ENCODE results near the gene KLF7.

Gene KLF7

GRCh38 chr2:207165121-207166038, at the start of gene KLF7:
Gene KLF7 (minus strand): TSS chr2:207165948. CDS start chr2:207165568, 380 bp downstream.
- in situ Hi-C loops (cut with MboI; ENCODE audit: low sequenced_read_pairs) = no loop called here

- in situ Hi-C loops (cut with MboI; ENCODE audit: low sequenced_read_pairs) = no loop called here
These were observed 49.6 kb upstream of the KLF7 start for GRCh38 chr2:207215308-207215707.

- in situ Hi-C loops (cut with MboI; ENCODE audit: low sequenced_read_pairs) = no loop called here
These were observed 48.7 kb upstream of the KLF7 start for GRCh38 chr2:207214446-207214845.

GRCh38 chr2:207206011-207206410, 40.3 kb upstream of the KLF7 start:
- in situ Hi-C loops (cut with MboI; ENCODE audit: low sequenced_read_pairs) = no loop called here

DNA sequence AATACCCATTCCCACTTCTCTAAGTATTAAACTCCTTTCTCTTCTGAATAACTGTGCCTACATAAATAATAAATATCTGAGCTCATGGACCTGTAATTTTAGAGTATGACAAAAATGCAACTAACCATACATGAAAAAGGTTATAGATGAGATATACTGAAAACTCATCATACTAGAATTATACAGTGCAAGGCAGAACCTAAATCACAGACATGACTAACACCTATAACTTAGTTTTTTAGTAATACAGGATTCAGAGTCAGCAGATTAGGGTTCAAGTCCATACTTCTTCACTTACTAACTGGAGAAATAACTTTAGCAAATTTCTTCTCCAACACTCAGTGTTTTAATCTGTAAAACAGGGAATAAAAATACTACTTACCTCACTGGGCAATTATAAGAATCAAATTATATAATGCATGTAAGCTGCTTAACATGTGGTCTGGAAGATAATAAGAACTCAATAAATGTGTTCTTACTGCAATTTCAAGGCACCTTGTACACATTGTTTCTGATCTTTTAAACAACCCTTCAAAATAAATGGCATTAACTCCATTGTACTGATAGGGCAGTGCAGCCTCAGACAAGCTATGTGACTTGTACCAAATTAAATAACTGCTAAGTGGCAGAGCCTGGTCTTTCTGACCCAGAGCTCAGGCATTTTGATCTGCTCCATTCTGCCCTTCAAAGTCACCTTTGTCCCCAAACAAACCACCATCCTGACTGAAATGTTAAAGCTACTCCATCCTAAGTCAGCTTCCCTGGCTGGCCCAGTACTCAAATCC, 39.6 kb upstream of the KLF7 start:
- in situ Hi-C loops (cut with MboI; ENCODE audit: low sequenced_read_pairs) = no loop called here

GRCh38 chr2:207203056-207203455, 37.3 kb upstream of the KLF7 start:
- in situ Hi-C loops (cut with MboI; ENCODE audit: low sequenced_read_pairs) = no loop called here

- in situ Hi-C loops (cut with MboI; ENCODE audit: low sequenced_read_pairs) = no loop called here
These were observed 36.9 kb upstream of the KLF7 start for GRCh38 chr2:207202645-207203044.

GRCh38 chr2:207201416-207201815, 35.7 kb upstream of the KLF7 start:
- in situ Hi-C loops (cut with MboI; ENCODE audit: low sequenced_read_pairs) = no loop called here

DNA sequence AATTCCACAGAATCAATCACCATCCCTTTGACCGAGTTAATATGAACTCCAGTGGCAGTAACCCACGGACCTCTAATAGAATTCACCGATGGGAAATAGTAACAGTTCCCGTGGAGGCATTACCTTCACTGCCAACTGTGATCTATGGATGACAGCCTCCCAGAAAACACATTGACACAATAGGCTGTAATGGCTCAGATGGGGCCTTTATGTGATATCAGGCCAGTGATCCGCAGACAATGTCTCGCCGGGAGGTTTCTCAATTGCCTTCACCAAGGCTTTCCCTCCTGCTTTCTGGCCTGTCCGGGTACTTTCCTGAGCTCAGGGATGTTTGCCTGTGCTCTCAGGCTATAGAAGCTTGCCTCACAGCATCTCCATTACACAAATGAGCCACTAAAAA, 34.4 kb upstream of the KLF7 start:
- in situ Hi-C loops (cut with MboI; ENCODE audit: low sequenced_read_pairs) = no loop called here

DNA sequence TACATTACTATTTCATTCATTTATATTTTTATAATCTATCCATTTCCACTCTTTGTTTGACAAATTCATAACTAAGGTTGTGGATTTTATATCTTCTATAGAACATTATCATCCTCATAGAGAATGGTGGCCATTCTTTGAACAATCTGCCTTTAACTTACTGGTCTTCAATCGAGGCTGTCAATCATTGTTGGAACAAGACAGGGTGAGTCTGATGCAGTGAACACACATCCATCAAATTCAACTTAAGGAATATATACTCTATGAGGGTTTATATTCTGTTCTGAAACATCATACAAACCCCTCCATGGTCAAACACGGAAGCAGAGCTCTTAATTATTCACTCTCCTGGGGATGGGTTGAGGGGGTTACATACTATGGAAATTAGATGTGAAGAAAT, 28.3 kb upstream of the KLF7 start:
- in situ Hi-C loops (cut with MboI; ENCODE audit: low sequenced_read_pairs) = no loop called here

- in situ Hi-C loops (cut with MboI; ENCODE audit: low sequenced_read_pairs) = no loop called here
These were observed 23.1 kb upstream of the KLF7 start for GRCh38 chr2:207188626-207189419.

DNA sequence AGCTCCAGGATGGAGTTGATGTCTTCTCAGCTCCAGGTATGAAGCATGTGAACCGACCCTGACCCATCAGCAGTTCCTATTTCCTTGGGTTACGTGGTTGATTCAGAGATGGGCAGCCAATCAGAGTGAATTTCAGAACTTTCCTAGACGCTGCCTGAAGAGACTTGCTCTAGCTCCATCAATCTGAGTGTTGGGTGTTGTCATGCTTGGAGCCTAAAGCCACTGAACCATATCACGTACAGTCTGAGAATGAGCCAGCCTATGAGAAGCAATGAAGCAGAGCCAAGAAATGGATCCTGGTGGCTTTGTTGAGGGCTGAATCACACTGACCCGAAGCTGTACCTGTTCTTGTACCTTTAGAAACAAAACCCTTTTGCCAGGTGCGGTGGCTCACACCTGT, 19.6 kb upstream of the KLF7 start:
- in situ Hi-C loops (cut with MboI; ENCODE audit: low sequenced_read_pairs) = no loop called here

- in situ Hi-C loops (cut with MboI; ENCODE audit: low sequenced_read_pairs) = no loop called here
These were observed 19.0 kb upstream of the KLF7 start for GRCh38 chr2:207184768-207185167.

DNA sequence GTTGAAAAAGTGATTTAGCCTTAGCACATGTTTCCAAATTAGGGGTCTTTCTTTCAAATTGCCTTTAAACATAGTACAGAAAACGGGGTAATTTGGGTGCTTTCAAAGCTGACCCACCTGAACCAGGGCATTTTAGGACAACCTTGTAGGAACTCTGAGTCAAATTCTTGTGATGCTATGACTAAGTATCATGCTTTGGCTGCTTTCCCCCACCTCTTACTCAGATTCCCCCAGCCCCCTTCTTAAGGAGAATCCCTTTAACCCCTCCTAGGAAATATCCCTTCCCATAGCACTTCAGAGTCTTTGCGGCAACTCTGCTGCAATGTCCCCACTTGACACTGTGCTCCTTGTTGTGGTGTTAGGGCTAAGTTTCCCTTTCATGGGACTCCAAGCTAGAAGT, 18.6 kb upstream of the KLF7 start:
- in situ Hi-C loops (cut with MboI; ENCODE audit: low sequenced_read_pairs) = no loop called here

- in situ Hi-C loops (cut with MboI; ENCODE audit: low sequenced_read_pairs) = no loop called here
These were observed 17.8 kb upstream of the KLF7 start for GRCh38 chr2:207183506-207183905.

DNA sequence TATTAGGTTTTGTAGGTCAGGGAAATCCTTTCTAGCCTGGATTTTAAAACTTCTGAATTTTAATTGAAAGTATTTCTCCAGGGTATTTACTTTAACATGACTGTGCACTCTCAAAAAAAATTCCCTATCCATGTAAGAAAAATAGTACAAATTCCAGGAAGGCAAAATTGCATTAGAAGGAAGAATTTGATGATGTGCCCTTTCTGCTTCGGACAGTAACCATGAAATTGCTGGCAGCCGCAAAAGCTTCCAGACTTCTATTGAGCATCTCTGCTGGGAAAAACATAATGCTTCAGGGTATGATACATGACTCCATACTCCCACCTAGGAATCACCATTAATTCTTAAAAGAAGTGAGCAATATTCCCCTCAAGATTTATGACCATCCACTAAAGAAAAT, 17.2 kb upstream of the KLF7 start:
- in situ Hi-C loops (cut with MboI; ENCODE audit: low sequenced_read_pairs) = no loop called here

DNA sequence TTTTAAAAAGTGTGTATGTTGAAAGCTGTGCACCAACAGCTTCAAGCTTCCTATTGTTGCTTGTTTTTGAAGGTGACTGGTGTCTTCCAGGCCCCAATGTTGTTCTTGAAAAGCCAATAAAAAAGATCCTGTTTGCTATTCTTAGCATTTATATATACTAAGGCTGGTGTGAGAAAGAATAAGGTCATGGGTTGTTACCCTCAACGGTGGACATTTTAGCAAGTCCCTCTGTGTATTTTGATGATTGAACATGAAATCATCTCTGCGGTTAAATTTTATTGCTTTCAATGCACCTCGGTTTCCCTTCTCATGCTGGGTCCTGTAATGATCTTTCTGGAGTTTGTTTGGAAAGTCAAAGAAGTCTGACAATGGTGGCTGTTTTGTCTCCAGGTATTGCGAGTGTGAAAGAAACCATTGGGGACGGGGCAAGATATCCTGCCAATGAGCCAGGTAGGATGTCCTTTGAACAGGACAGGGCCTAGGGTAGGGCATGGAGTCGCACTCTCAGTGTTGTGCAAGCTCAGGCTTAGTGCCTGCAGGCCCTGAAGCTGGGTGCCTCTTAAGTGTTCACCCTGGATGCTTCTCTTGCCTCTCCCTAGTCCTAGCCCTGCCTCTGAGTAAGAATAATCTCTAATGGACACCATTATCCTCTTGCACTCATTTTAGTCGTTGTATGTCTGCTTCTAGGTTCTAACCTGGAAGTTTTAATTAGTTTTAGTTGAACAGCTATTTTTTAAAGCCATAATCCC, 16.0 kb upstream of the KLF7 start:
- in situ Hi-C loops (cut with MboI; ENCODE audit: low sequenced_read_pairs) = no loop called here

DNA sequence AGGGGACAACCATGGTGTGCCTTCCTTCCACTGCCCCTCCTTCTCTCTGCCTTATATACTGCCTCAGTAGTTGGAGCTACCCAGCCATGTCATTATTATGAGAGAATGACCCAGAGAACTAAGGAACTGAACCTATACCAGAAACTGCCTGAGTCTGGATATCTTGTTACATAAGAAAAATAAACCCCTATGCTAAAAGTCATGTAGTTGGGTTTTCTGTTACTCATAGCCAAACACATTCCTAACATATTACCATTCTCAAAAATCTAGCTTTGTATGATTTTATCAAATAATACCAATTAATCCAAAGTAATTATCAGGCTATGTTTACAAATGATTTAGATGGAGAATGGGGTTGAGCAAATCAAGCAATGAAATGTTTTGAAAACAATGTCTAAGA, 15.0 kb upstream of the KLF7 start:
- in situ Hi-C loops (cut with MboI; ENCODE audit: low sequenced_read_pairs) = no loop called here

- in situ Hi-C loops (cut with MboI; ENCODE audit: low sequenced_read_pairs) = no loop called here
These were observed 10.5 kb upstream of the KLF7 start for GRCh38 chr2:207176247-207176646.

- in situ Hi-C loops (cut with MboI; ENCODE audit: low sequenced_read_pairs) = no loop called here
These were observed 7.9 kb upstream of the KLF7 start for GRCh38 chr2:207173641-207174040.
